Measurements from ENCODE around the gene KHSRP.

DNA sequence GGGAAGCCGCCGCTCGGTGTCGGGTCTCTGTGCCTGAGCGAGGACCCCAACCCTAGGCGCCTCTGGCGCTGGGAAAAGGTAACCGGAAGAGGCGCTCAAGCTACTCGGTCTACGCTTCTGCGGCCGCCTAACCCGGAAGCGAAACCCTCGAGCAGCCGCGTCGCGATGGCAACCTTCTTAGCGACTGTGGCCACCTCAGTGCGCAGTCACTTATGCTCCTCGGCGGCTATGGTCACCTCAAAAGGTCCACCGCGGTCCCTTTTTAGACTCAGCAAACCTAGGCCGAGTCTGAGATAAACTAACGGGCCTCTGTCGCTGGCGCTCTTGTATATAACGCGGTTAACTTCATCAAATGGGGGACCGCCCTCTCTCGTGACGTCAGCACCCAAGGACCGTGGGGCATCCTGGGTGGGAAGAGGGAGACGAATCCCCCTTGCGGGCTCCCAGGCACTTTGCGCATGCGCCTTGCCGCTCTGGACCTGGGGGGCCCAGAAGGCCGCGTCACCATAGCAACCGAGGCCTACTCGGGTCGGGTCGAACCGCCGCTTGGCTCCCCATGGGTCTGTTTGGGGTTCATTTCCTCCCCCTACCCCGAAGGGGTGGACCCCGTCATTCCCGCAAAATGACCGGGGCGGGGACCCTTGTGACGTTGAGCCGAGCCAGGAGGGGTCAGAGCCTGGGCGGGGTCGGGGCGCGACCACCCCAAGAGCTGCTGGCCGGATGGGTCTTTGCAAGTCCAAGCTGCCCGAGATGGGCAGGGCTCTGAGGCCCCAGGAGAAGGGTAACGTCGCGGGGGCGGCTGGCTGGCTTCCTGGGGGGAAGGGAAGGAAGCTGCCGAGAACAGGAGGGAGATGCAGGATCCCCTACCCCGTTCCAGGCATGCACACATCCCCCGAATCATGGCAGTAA lies 31.3 kb downstream of the KHSRP start, which contains the start of gene GTF2F1:
- TF ChIP-seq GATA1 (IDR thresholded peaks at IDR 0.05; ENCODE audit: low read depth, low read length) = no peak
- TF ChIP-seq POLR2A (IDR thresholded peaks at IDR 0.05; ENCODE audit: low read length) = peak; percentile 74

Data from erythroblast (primary cell).